HepG2 (cell line): Measurements from ENCODE around the gene ENTPD1. TPM values are rescaled to one million over a fixed set of nuclear protein-coding genes. Genes with fewer than 3 reads are reported as not detected.

ENCODE experiments used
- ATAC-seq: fragments of 200-7000 bp; cut with Tn5 transposase; 3 replicates; pipeline ENCODE4 v1.9.1; 2020; ENCODE audit warnings: mild to moderate bottlenecking, moderate library complexity
- BruUV-seq: library from RNA; stranded (reverse); fragments of 400-500 nt; replicated peaks from 2 replicates; lab custom pipeline; 2021; lab: Mats Ljungman, UMichigan
- CTCF ChIA-PET: fragments of 300-600 bp; formaldehyde crosslinking; extraction: SDS; loops from one replicate; lab custom pipeline; 2021; ENCODE audit warnings: low total read pairs, inconsistent platforms, low intra/inter-chr PET ratio; lab: Yijun Ruan, JAX
- POLR2A ChIA-PET: fragments of 350-600 bp; sonication (Branson Sonifier 250); formaldehyde crosslinking; loops from one replicate; lab custom pipeline; 2020; ENCODE audit warnings: antibody characterized with exemption, inconsistent platforms; lab: Yijun Ruan, JAX
- DNase-seq: peaks from one replicate; pipeline ENCODE4 v3.0.0-alpha.2; 2015; ENCODE audit warnings: low spot score
- FAIRE-seq: peaks from 3 replicates; lab custom pipeline; 2011; peaks lifted over from hg19 to GRCh38; lab: Jason Lieb, UNC
- H2AFZ ChIP-seq: one replicate; pipeline ENCODE4 v1.6.1; 2011; ENCODE audit warnings: low read length, inconsistent platforms
- H3K27ac ChIP-seq: fragments of 300-600 bp; 3 replicates; pipeline ENCODE4 v1.8.0; 2011; ENCODE audit warnings: mixed run types, mild to moderate bottlenecking, mixed read lengths, low read length, inconsistent platforms; ENCODE audit not compliant: insufficient read depth; ENCODE audit errors: extremely low read length
- H3K27me3 ChIP-seq, 2 experiments: fragments of 200-600 bp in 1 of 2; 2 replicates in 1 of 2; 3 replicates in 1 of 2; pipeline versions ENCODE4 v1.6.0 to v1.8.0; 2011; ENCODE audit warnings: low read length in 2 of 2, mild to moderate bottlenecking in 2 of 2, moderate library complexity in 2 of 2, inconsistent platforms in 1 of 2; ENCODE audit not compliant: insufficient read depth in 2 of 2, control insufficient read depth in 1 of 2
- H3K36me3 ChIP-seq, 2 experiments: fragments of 200-600 bp in 1 of 2; replicated peaks in 1 of 2; 2 replicates in 1 of 2; 3 replicates in 1 of 2; pipeline versions ENCODE4 v1.5.1 to v1.8.0; 2011; ENCODE audit warnings: low read length in 2 of 2, inconsistent platforms in 1 of 2; ENCODE audit not compliant: insufficient read depth in 2 of 2, control insufficient read depth in 1 of 2
- H3K4me1 ChIP-seq: 2 replicates; pipeline ENCODE4 v1.5.1; 2012; ENCODE audit warnings: low read length, inconsistent platforms; ENCODE audit not compliant: insufficient read depth
- H3K4me2 ChIP-seq: 2 replicates; pipeline ENCODE4 v1.6.0; 2011; ENCODE audit warnings: low read depth, low read length, inconsistent platforms
- H3K4me3 ChIP-seq, 3 experiments: fragments of 200-600 bp in 1 of 3; sonication (generic), shearing (Covaris generic) in 1 of 3; replicated peaks in 1 of 3; 2 replicates each; pipeline ENCODE4 v1.5.1; 2011 to 2016; ENCODE audit warnings: low read length in 3 of 3, inconsistent platforms in 2 of 3, low read depth in 2 of 3, mild to moderate bottlenecking in 2 of 3, control low read depth in 1 of 3, mixed read lengths in 1 of 3; ENCODE audit not compliant: insufficient read depth in 1 of 3
- H3K79me2 ChIP-seq: one replicate; pipeline ENCODE4 v1.6.1; 2011; ENCODE audit warnings: low read length, inconsistent platforms; ENCODE audit not compliant: insufficient read depth
- H3K9ac ChIP-seq: 2 replicates; pipeline ENCODE4 v1.6.0; 2011; ENCODE audit warnings: mild to moderate bottlenecking, low read depth, low read length, inconsistent platforms; ENCODE audit not compliant: insufficient read depth
- H3K9me3 ChIP-seq: 2 replicates; pipeline ENCODE4 v1.5.1; 2012; ENCODE audit warnings: mild to moderate bottlenecking, low read length
- H4K20me1 ChIP-seq: 2 replicates; pipeline ENCODE4 v1.6.0; 2011; ENCODE audit warnings: inconsistent platforms, mild to moderate bottlenecking, low read length, moderate library complexity; ENCODE audit not compliant: insufficient read depth
- AGO2 ChIP-seq: fragments of 200-400 bp; formaldehyde crosslinking; optimal IDR thresholded peaks from 2 replicates; pipeline ENCODE3; 2017; ENCODE audit warnings: mild to moderate bottlenecking, low read depth, low read length, moderate library complexity
- HNF1B ChIP-seq: sonication (generic); formaldehyde crosslinking; IDR thresholded peaks from 2 replicates; pipeline ENCODE4 v1.5.1; 2020; ENCODE audit warnings: mild to moderate bottlenecking, moderate library complexity, missing genetic modification reagents
- NFKBIZ ChIP-seq: IDR thresholded peaks from 2 replicates; pipeline ENCODE4 v1.6.1; 2018; ENCODE audit warnings: missing genetic modification reagents, missing compliant biosample characterization
- PITX1 ChIP-seq: sonication (generic); formaldehyde crosslinking; IDR thresholded peaks from 2 replicates; pipeline ENCODE4 v1.5.1; 2020; ENCODE audit warnings: mild to moderate bottlenecking, missing genetic modification reagents
- PRDM15 ChIP-seq: sonication (generic); formaldehyde crosslinking; IDR thresholded peaks from 2 replicates; pipeline ENCODE4 v1.4.0; 2020; ENCODE audit warnings: missing genetic modification reagents
- RFX5 ChIP-seq: IDR thresholded peaks from 2 replicates; pipeline ENCODE4 v1.6.1; 2011; ENCODE audit warnings: low read depth, low read length, improper control_type of control experiment
- YEATS2 ChIP-seq: sonication (generic); formaldehyde crosslinking; IDR thresholded peaks from 2 replicates; pipeline ENCODE4 v1.4.0; 2020; ENCODE audit warnings: missing genetic modification reagents, borderline replicate concordance
- ZBTB38 ChIP-seq: sonication (generic); formaldehyde crosslinking; IDR thresholded peaks from 2 replicates; pipeline ENCODE4 v1.5.1; 2020; ENCODE audit warnings: mild to moderate bottlenecking, missing genetic modification reagents
- ZNF138 ChIP-seq: sonication (generic); formaldehyde crosslinking; IDR thresholded peaks from 2 replicates; pipeline ENCODE4 v1.5.0; 2020; ENCODE audit warnings: mild to moderate bottlenecking, low read depth, missing genetic modification reagents
- ZNF629 ChIP-seq: sonication (generic); formaldehyde crosslinking; conservative IDR thresholded peaks from 2 replicates; pipeline ENCODE4 v1.5.0; 2020; ENCODE audit warnings: missing genetic modification reagents
- ZSCAN30 ChIP-seq: sonication (generic); formaldehyde crosslinking; IDR thresholded peaks from 2 replicates; pipeline ENCODE4 v1.5.0; 2020; ENCODE audit warnings: mild to moderate bottlenecking, missing genetic modification reagents
- WGBS: methylation state at CpG from one replicate; pipeline ENCODE4 v1.1.6; 2017; ENCODE audit warnings: low lambda C conversion rate; 5-methylcytosine and 5-hydroxymethylcytosine counted together
- in situ Hi-C: cut with HindIII; loops from 2 replicates; pipeline ENCODE4 v1.10.0; 2017; ENCODE audit warnings: low pct_unique_long_range_greater_than_20kb; ENCODE audit not compliant: extremely low pct_ligation_motif_present
- intact Hi-C: fragments of 100-400 bp; cut with micrococcal nuclease; formaldehyde crosslinking; loops from one replicate; pipeline ENCODE4 v1.10.0; 2022; ENCODE audit not compliant: unreplicated experiment
- polyA plus RNA-seq, 8 experiments: library from polyadenylated mRNA; depleted of rRNA in 3 of 8; stranded (reverse) in 7 of 8; unstranded in 1 of 8; fragments of >200 nt; fragmentation: Illumina TruSeq in 4 of 8; extraction: Trizol in 4 of 8; gene quantifications; 2 replicates each; pipeline versions ENCODE4 v1.2.1 to v1.2.3, GENCODE V29; 2011 to 2016; ENCODE audit warnings: low read depth in 4 of 8, missing spikeins in 1 of 8, mixed read lengths in 1 of 8; ENCODE audit not compliant: insufficient read depth in 1 of 8
- total RNA-seq, 5 experiments: library from RNA; depleted of rRNA; stranded (reverse); fragments of >200 nt; fragmentation: Illumina TruSeq; extraction: Trizol; gene quantifications; 2 replicates each; pipeline ENCODE4 v1.2.3, GENCODE V29; 2016; ENCODE audit warnings: low read depth in 1 of 5
- TF ChIP-seq, protein P1 (sequence below): sonication (generic); formaldehyde crosslinking; IDR thresholded peaks from 2 replicates; pipeline ENCODE4 v1.4.0; 2020; ENCODE audit warnings: missing genetic modification reagents

Gene ENTPD1
- total and polyA plus RNA-seq, 2 of the 13 experiments (the other 11 are each of a cell fraction or from before 2014, with no cell fraction given), result 0.07 TPM

DNA sequence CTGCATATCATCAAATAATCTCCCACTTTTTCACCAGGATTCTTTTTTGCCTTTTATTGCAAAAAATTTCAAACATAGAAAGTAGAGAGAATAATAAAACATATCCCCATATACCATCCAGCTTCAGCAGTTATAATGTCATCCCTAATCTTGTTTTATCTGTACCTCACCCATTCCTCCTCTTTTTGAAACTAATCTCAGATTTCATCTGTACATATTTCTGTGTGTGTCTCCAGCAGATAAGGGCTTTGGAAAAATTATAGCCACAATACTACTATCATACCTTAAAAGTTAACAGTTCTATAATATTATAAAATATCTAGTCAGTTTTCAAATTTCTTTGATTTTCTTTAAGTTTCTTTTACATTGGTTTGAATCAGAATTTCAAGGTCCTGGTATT is 7.6 kb upstream of the ENTPD1 start:
- no peaks in the 10 kb centered on the region for H3K9me3 ChIP-seq
- no peak for DNase-seq
- TF ChIP-seq, protein P1, sequence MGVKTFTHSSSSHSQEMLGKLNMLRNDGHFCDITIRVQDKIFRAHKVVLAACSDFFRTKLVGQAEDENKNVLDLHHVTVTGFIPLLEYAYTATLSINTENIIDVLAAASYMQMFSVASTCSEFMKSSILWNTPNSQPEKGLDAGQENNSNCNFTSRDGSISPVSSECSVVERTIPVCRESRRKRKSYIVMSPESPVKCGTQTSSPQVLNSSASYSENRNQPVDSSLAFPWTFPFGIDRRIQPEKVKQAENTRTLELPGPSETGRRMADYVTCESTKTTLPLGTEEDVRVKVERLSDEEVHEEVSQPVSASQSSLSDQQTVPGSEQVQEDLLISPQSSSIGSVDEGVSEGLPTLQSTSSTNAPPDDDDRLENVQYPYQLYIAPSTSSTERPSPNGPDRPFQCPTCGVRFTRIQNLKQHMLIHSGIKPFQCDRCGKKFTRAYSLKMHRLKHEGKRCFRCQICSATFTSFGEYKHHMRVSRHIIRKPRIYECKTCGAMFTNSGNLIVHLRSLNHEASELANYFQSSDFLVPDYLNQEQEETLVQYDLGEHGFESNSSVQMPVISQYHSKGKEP (CRISPR knock-in tag), result no peak
- TF ChIP-seq NFKBIZ (CRISPR knock-in tag), result no peak
- no peak for TF ChIP-seq ZBTB38
- no peak for TF ChIP-seq YEATS2 (CRISPR knock-in tag)
- no peak for TF ChIP-seq ZNF629 (CRISPR knock-in tag)
- TF ChIP-seq, all 625 proteins: peak for 0
- H3K79me2 ChIP-seq, result no peaks in the 10 kb centered on the region
- H3K27ac ChIP-seq, result no peak overlapping the region
- no peak overlapping the region for H3K9ac ChIP-seq
- H3K36me3 ChIP-seq, result no peaks in the 10 kb centered on the region
- intact Hi-C loops (no loop called here), in situ Hi-C loops (no loop called here)
- H2AFZ ChIP-seq, result no peak overlapping the region
- ChIA-PET POLR2A (no interaction called here), CTCF (no interaction called here)
- no peak overlapping the region for H3K4me2 ChIP-seq
- no peaks in the 10 kb centered on the region for H3K27me3 ChIP-seq
- no peak for ATAC-seq
- no peak for FAIRE-seq
- BruUV-seq, result no TSS peak
- H3K4me3 ChIP-seq, result no peak overlapping the region
- no peaks in the 10 kb centered on the region for H3K4me1 ChIP-seq
- H4K20me1 ChIP-seq, result no peaks in the 10 kb centered on the region

DNA sequence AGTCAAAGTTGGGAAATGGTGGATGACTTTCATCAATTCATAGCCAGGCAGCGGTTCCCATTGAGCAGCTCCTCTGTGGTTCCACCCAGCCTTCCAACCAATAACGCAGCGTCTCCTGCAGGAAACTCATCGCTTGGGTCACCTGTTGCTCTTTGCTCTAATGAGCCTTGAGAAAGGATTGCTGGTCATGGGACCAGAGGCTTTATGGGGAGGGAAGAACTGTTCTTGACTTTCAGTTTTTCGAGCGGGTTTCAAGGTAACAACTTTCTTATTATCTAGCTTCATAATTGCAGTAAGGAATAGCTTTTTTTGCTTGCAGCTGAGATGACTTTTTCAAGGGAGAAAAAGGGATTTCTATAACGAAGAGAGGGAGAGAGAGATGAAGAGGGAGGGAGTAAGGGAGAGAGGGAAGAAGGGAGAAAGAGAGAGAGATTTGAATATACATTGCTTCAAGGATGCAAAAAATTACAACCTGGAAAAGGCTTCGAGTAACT is 405 bp upstream of the ENTPD1 start:
- ATAC-seq (no peak), FAIRE-seq (no peak), DNase-seq (peak; percentile 6)
- TF ChIP-seq RFX5 (peak; percentile 94), HNF1B (CRISPR knock-in tag) (no peak), ZSCAN30 (CRISPR knock-in tag) (no peak), PITX1 (CRISPR knock-in tag) (no peak), PRDM15 (CRISPR knock-in tag) (no peak), ZNF138 (no peak), AGO2 (no peak)
- Histone ChIP-seq H3K4me3 (no peak overlapping the region), H2AFZ (no peak overlapping the region), H3K36me3 (no peaks in the 10 kb centered on the region), H3K4me1 (no peaks in the 10 kb centered on the region), H3K9me3 (no peaks in the 10 kb centered on the region), H3K27ac (no peak overlapping the region), H3K27me3 (peaks cover 2 to 9% of the 10 kb centered on the region in 2 experiments; a peak in 3 of 5 replicates), H3K9ac (no peak overlapping the region), H3K4me2 (peak overlapping the region; percentile 14; the same call in 1 of the 2 replicates), H3K79me2 (no peaks in the 10 kb centered on the region), H4K20me1 (no peaks in the 10 kb centered on the region)
- CTCF ChIA-PET, result no interaction called here
- POLR2A ChIA-PET, result no interaction called here
- no TSS peak for BruUV-seq
- intact Hi-C loops (no loop called here), in situ Hi-C loops (no loop called here)
- 21% methylated on average over 8 of the region's 8 CpGs for WGBS
